Esophagus squamous epithelium (tissue), 5 donors: ENCODE measurements around the gene PPP1R3G. TPM values are rescaled to one million over a fixed set of nuclear protein-coding genes. Genes with fewer than 3 reads are reported as not detected.

Source experiments
- DNase-seq: peaks from one replicate; lab custom pipeline; 2025; lab: John Stamatoyannopoulos, UW
- H3K27ac ChIP-seq, 4 donors: fragments of 200-600 bp; sonication (generic); one replicate each; pipeline ENCODE4 v1.5.1; 2016 to 2019; ENCODE audit warnings: mild to moderate bottlenecking in 1 of 4
- H3K27me3 ChIP-seq, 4 donors: fragments of 200-600 bp; sonication (generic); 1 replicate in 3 of 4; 2 replicates in 1 of 4; pipeline versions ENCODE4 v1.5.1 to v1.6.0; 2017 to 2021; ENCODE audit warnings: antibody characterized with exemption in 1 of 4
- H3K36me3 ChIP-seq, 3 donors: fragments of 200-600 bp; sonication (generic); one replicate each; pipeline ENCODE4 v1.5.1; 2016 to 2019
- H3K4me1 ChIP-seq, 3 donors: fragments of 200-600 bp; sonication (generic); one replicate each; pipeline ENCODE4 v1.5.1; 2017 to 2019
- H3K4me3 ChIP-seq, 4 donors: fragments of 200-600 bp; sonication (generic); 1 replicate in 3 of 4; 2 replicates in 1 of 4; pipeline ENCODE4 v1.5.1; 2016 to 2019; ENCODE audit warnings: mild to moderate bottlenecking in 2 of 4, moderate library complexity in 1 of 4
- H3K9me3 ChIP-seq, 3 donors: fragments of 200-600 bp; sonication (generic); one replicate each; pipeline ENCODE4 v1.5.1; 2016 to 2019
- POLR2A ChIP-seq, 4 donors: fragments of 450-650 bp; IDR thresholded peaks; one replicate each; pipeline ENCODE4 v1.6.1; 2017; ENCODE audit warnings: antibody characterized with exemption in 4 of 4, mild to moderate bottlenecking in 4 of 4, moderate library complexity in 3 of 4
- WGBS, 2 donors: methylation state at CpG; one replicate each; pipeline ENCODE4 v1.1.5; 2018; 5-methylcytosine and 5-hydroxymethylcytosine counted together
- intact Hi-C: fragments of 100-400 bp; cut with DNase I; formaldehyde crosslinking; loops from one replicate; pipeline ENCODE4 v1.15.0; 2022
- total RNA-seq, 4 donors: library from RNA; depleted of rRNA; stranded (reverse); fragments of >200 nt; gene quantifications; one replicate each; pipeline ENCODE4 v1.1.0, GENCODE V29; 2016
- TF ChIP-seq, protein P1 (sequence below), 6 experiments: fragments of 450-650 bp in 4 of 6; fragments of 200-600 bp in 2 of 6; sonication (generic) in 2 of 6; IDR thresholded peaks; one replicate each; pipeline ENCODE4 v1.5.1; 2016 to 2019; ENCODE audit warnings: antibody characterized with exemption in 6 of 6, mild to moderate bottlenecking in 4 of 6, moderate library complexity in 4 of 6
- donor health status: DM: yes; HTN: yes; CAD: no.

The PPP1R3G gene
- total RNA-seq, 4 donors from 2014 or later: 1.1 to 3.0 (median 1.6) TPM

- 74 to 83% methylated on average over 4 to 5 of the region's 10 CpGs for WGBS, 2 donors
- H3K27me3 ChIP-seq: no peaks in the 10 kb centered on the region
- no peak overlapping the region for H3K4me3 ChIP-seq
- H3K9me3 ChIP-seq: no peaks in the 10 kb centered on the region
- DNase-seq: no peak
- no peak overlapping the region for H3K27ac ChIP-seq
- H3K36me3 ChIP-seq: no peaks in the 10 kb centered on the region
- intact Hi-C loops: no loop called here
- TF ChIP-seq, protein P1, sequence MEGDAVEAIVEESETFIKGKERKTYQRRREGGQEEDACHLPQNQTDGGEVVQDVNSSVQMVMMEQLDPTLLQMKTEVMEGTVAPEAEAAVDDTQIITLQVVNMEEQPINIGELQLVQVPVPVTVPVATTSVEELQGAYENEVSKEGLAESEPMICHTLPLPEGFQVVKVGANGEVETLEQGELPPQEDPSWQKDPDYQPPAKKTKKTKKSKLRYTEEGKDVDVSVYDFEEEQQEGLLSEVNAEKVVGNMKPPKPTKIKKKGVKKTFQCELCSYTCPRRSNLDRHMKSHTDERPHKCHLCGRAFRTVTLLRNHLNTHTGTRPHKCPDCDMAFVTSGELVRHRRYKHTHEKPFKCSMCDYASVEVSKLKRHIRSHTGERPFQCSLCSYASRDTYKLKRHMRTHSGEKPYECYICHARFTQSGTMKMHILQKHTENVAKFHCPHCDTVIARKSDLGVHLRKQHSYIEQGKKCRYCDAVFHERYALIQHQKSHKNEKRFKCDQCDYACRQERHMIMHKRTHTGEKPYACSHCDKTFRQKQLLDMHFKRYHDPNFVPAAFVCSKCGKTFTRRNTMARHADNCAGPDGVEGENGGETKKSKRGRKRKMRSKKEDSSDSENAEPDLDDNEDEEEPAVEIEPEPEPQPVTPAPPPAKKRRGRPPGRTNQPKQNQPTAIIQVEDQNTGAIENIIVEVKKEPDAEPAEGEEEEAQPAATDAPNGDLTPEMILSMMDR (IDR thresholded peaks at IDR 0.05): no peak
- no peak for TF ChIP-seq POLR2A (IDR thresholded peaks at IDR 0.05)
- H3K4me1 ChIP-seq: peaks cover 0 to 9% (median 0%) of the 10 kb centered on the region in 3 donors
Measured at GRCh38 chr6:5130135-5130866, 45.2 kb downstream of the PPP1R3G start.

- TF ChIP-seq, protein P1 (IDR thresholded peaks at IDR 0.05): no peak
- no peak for TF ChIP-seq POLR2A (IDR thresholded peaks at IDR 0.05)
- H3K9me3 ChIP-seq: no peaks in the 10 kb centered on the region
- intact Hi-C loops: no loop called here
- peak overlapping the region in 3 of 4 donors; percentile 13 to 46 (median 18) for H3K4me3 ChIP-seq
- H3K27me3 ChIP-seq: no peaks in the 10 kb centered on the region
- 36 to 68% methylated on average over 5 to 6 of the region's 7 CpGs for WGBS, 2 donors
- peak overlapping the region in 3 of 4 donors; percentile 47 to 72 (median 67) for H3K27ac ChIP-seq
- no peak for DNase-seq
- H3K36me3 ChIP-seq: no peaks in the 10 kb centered on the region
- H3K4me1 ChIP-seq: peaks cover 0 to 9% (median 0%) of the 10 kb centered on the region in 3 donors
Measured at GRCh38 chr6:5132731-5133130, 47.6 kb downstream of the PPP1R3G start.

DNA sequence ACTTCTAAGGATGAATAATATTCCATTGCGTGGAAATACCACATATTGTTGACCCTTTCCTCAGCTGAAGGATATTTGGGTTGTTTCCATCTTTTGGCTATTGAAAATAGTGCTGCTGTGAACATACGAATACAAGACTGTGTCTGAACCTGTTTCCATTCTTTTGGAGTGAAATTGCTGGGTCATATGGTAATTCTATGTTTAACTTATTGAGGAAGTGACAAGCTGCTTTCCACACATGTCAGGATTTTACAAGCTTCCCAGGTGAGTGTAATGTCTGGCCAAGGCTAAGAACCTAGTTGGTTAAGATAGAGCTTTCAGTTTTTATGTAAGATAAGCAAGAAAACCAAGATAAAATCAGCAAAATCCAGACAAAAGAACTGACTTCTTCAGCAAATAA lies 48.8 kb downstream of the PPP1R3G start:
- H3K4me1 ChIP-seq: peaks cover 0 to 9% (median 0%) of the 10 kb centered on the region in 3 donors
- H3K4me3 ChIP-seq: no peak overlapping the region
- H3K27me3 ChIP-seq: no peaks in the 10 kb centered on the region
- no peak overlapping the region for H3K27ac ChIP-seq
- intact Hi-C loops: no loop called here
- no peak for DNase-seq
- no peak for TF ChIP-seq POLR2A (IDR thresholded peaks at IDR 0.05)
- TF ChIP-seq, protein P1 (IDR thresholded peaks at IDR 0.05): no peak
- no peaks in the 10 kb centered on the region for H3K9me3 ChIP-seq
- 47 to 55% methylated on average over 2 of the region's 2 CpGs for WGBS, 2 donors
- H3K36me3 ChIP-seq: no peaks in the 10 kb centered on the region

DNA sequence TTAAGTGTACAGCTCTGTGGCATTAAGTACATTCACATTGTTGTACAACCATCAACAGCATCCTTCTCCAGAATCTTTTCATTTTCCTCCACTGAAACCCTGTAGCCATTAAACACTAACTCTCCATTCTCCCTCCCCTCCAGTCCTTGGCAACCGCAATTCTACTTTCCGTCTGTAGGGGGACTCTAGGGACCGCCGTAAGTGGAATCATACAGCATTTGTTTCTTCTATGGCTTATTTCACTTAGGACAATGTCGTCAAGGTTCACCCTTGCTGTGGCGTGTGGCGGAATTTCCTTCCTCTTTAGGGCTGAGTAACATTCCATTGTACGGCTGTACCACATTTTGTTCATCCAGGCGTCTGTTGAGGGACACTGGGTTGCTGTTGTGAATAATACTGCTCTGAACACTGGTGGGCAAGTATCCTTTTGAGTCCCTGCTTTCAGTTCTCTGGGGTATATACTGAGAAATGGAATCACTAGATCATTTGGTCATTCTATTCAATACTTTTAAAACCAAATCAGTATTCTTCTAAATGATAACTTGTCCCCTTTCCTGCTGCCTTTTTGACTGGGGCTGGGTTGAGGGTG lies 50.7 kb downstream of the PPP1R3G start:
- no peak for DNase-seq
- no peaks in the 10 kb centered on the region for H3K9me3 ChIP-seq
- intact Hi-C loops: no loop called here
- WGBS, 2 donors: 55 to 65% methylated on average over 9 of the region's 9 CpGs
- H3K27me3 ChIP-seq: no peaks in the 10 kb centered on the region
- H3K36me3 ChIP-seq: no peaks in the 10 kb centered on the region
- no peak overlapping the region for H3K27ac ChIP-seq
- TF ChIP-seq POLR2A (IDR thresholded peaks at IDR 0.05): no peak
- TF ChIP-seq, protein P1 (IDR thresholded peaks at IDR 0.05): peak; percentile 20 to 59 (median 44)
- peaks cover 0 to 9% (median 0%) of the 10 kb centered on the region in 3 donors for H3K4me1 ChIP-seq
- no peak overlapping the region for H3K4me3 ChIP-seq

GRCh38 chr6:5136851-5137250 lies 51.7 kb downstream of the PPP1R3G start:
- Histone ChIP-seq H3K27ac (no peak overlapping the region), H3K27me3 (no peaks in the 10 kb centered on the region), H3K9me3 (no peaks in the 10 kb centered on the region), H3K4me1 (peaks cover 0 to 8% (median 0%) of the 10 kb centered on the region in 3 donors), H3K4me3 (no peak overlapping the region), H3K36me3 (no peaks in the 10 kb centered on the region)
- no peak for TF ChIP-seq POLR2A (IDR thresholded peaks at IDR 0.05)
- TF ChIP-seq, protein P1 (IDR thresholded peaks at IDR 0.05): no peak
- 75 to 96% methylated on average over 8 of the region's 8 CpGs for WGBS, 2 donors
- no peak for DNase-seq
- intact Hi-C loops: no loop called here
